Endodermal cell (in vitro differentiated cells): Measurements from ENCODE around the gene RPUSD4. TPM values are rescaled to one million over a fixed set of nuclear protein-coding genes. Genes with fewer than 3 reads are reported as not detected.

Source experiments
- DNase-seq: peaks from one replicate; pipeline ENCODE4 v3.0.0-alpha.2; 2017
- H3K27ac ChIP-seq: 2 replicates; pipeline ENCODE4 v1.5.1; 2013; ENCODE audit warnings: mild to moderate bottlenecking, low read depth, low read length, moderate library complexity
- H3K27me3 ChIP-seq: 2 replicates; pipeline ENCODE4 v1.6.1; 2013; ENCODE audit warnings: mild to moderate bottlenecking, low read length, moderate library complexity; ENCODE audit not compliant: insufficient read depth, control insufficient read depth, poor library complexity, severe bottlenecking
- H3K36me3 ChIP-seq: 2 replicates; pipeline ENCODE4 v1.7.0; 2013; ENCODE audit warnings: mild to moderate bottlenecking, low read length, moderate library complexity; ENCODE audit not compliant: control insufficient read depth, insufficient read depth
- H3K4me1 ChIP-seq: one replicate; pipeline ENCODE4 v1.7.0; 2013; ENCODE audit warnings: low read length; ENCODE audit not compliant: control insufficient read depth, insufficient read depth
- H3K4me3 ChIP-seq: 2 replicates; pipeline ENCODE4 v1.5.1; 2013; ENCODE audit warnings: mild to moderate bottlenecking, low read length, moderate library complexity
- H3K9ac ChIP-seq: 2 replicates; pipeline ENCODE4 v1.6.1; 2013; ENCODE audit warnings: mild to moderate bottlenecking, low read length, moderate library complexity; ENCODE audit not compliant: poor library complexity, severe bottlenecking; ENCODE audit errors: extremely low read depth
- H3K9me3 ChIP-seq: 2 replicates; pipeline ENCODE4 v1.6.1; 2013; ENCODE audit warnings: mild to moderate bottlenecking, low read length, moderate library complexity; ENCODE audit not compliant: control insufficient read depth
- H3K27ac Mint-ChIP-seq: 2 replicates; pipeline ENCODE4 v1.8.0; 2020; ENCODE audit warnings: mixed read lengths
- H3K27me3 Mint-ChIP-seq: 2 replicates; pipeline ENCODE4 v1.8.0; 2021; ENCODE audit warnings: mild to moderate bottlenecking, mixed read lengths; ENCODE audit not compliant: insufficient read depth
- H3K36me3 Mint-ChIP-seq: 2 replicates; pipeline ENCODE4 v1.8.0; 2020; ENCODE audit warnings: low read depth, mixed read lengths
- H3K4me1 Mint-ChIP-seq: 2 replicates; pipeline ENCODE4 v1.8.0; 2020; ENCODE audit warnings: mixed read lengths
- H3K4me3 Mint-ChIP-seq: 2 replicates; pipeline ENCODE4 v1.8.0; 2020; ENCODE audit warnings: mild to moderate bottlenecking, moderate library complexity, mixed read lengths
- H3K9me3 Mint-ChIP-seq: 2 replicates; pipeline ENCODE4 v1.8.0; 2020; ENCODE audit warnings: mild to moderate bottlenecking, mixed read lengths
- whole genome bisulfite sequencing, 2 experiments: methylation state at CpG; one replicate each; pipeline versions ENCODE4 v1.1.5 to v1.1.7; 2013; ENCODE audit warnings: missing lambda C conversion rate in 2 of 2, mixed read lengths in 1 of 2; ENCODE audit not compliant: insufficient coverage in 1 of 2, insufficient read length in 1 of 2; 5-methylcytosine and 5-hydroxymethylcytosine counted together
- total RNA-seq, 2 donors: library from RNA; stranded (reverse); fragmentation: NEBNext Ultra II Directional in 1 of 2; extraction: Animal tissue kit (Norgen Biotek cat#: 25700) in 1 of 2; gene quantifications; 2 replicates in 1 of 2; 3 replicates in 1 of 2; pipeline ENCODE4 v1.2.1, GENCODE V29; 2021
- TF ChIP-seq, protein P1 (sequence below): fragments of 200-600 bp; sonication (generic); conservative IDR thresholded peaks from 2 replicates; pipeline ENCODE4 v1.5.0; 2021; ENCODE audit warnings: antibody characterized with exemption, mild to moderate bottlenecking

The RPUSD4 gene
- total RNA-seq, 2 donors from 2014 or later, result 36.8 to 37.7 TPM

DNA sequence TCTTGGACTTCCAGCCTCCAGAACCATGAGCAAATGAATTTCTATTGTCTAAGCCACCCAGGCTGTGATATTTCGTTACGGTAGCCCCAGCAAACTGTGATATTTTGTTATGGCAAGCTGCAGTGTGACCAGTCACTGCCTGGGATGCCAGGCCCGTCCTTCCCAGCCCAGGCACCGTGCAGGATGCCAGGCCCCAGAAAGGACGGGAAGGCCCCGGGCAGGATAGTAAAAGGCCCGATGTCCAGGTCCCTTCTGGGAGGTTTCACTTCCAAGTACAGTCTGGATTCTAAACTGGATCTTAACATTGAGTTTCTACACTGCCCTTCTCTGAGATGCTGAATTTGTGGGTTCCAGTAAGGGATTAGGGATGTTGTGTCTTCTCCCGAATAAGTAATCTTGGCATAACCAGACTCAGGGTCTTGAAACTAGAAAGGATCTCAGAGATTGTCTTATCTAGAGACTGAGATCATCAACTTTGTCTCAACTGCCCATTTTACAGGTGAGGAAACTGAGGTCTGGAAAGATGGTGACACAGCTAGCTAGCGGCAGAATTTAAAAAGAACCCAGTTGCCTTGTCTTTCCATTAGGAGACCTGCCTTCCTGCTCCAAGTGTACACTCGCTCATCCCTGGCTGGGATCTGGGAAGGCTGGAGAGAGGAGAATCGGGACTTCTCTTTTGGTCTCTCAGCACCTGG, 19.9 kb downstream of the RPUSD4 start:
- Mint-ChIP-seq H3K36me3 (peaks cover 44% of the 10 kb centered on the region), H3K4me3 (no peak overlapping the region), H3K9me3 (peaks cover 9% of the 10 kb centered on the region), H3K27ac (no peak overlapping the region), H3K4me1 (no peaks in the 10 kb centered on the region), H3K27me3 (no peaks in the 10 kb centered on the region)
- H3K36me3 ChIP-seq, result peaks cover 39% of the 10 kb centered on the region
- H3K4me1 ChIP-seq, result no peaks in the 10 kb centered on the region
- H3K27me3 ChIP-seq, result no peaks in the 10 kb centered on the region
- no peak overlapping the region for H3K27ac ChIP-seq
- no peaks in the 10 kb centered on the region for H3K9me3 ChIP-seq
- WGBS, 2 experiments, result 83 to 86% methylated on average over 6 to 11 of the region's 11 CpGs
- no peak overlapping the region for H3K4me3 ChIP-seq
- DNase-seq, result no peak
- no peak overlapping the region for H3K9ac ChIP-seq
- TF ChIP-seq, protein P1, sequence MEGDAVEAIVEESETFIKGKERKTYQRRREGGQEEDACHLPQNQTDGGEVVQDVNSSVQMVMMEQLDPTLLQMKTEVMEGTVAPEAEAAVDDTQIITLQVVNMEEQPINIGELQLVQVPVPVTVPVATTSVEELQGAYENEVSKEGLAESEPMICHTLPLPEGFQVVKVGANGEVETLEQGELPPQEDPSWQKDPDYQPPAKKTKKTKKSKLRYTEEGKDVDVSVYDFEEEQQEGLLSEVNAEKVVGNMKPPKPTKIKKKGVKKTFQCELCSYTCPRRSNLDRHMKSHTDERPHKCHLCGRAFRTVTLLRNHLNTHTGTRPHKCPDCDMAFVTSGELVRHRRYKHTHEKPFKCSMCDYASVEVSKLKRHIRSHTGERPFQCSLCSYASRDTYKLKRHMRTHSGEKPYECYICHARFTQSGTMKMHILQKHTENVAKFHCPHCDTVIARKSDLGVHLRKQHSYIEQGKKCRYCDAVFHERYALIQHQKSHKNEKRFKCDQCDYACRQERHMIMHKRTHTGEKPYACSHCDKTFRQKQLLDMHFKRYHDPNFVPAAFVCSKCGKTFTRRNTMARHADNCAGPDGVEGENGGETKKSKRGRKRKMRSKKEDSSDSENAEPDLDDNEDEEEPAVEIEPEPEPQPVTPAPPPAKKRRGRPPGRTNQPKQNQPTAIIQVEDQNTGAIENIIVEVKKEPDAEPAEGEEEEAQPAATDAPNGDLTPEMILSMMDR, result no peak

- no peak overlapping the region for H3K27ac Mint-ChIP-seq
Measured at GRCh38 chr11:126190792-126191191, 20.7 kb downstream of the RPUSD4 start.

DNA sequence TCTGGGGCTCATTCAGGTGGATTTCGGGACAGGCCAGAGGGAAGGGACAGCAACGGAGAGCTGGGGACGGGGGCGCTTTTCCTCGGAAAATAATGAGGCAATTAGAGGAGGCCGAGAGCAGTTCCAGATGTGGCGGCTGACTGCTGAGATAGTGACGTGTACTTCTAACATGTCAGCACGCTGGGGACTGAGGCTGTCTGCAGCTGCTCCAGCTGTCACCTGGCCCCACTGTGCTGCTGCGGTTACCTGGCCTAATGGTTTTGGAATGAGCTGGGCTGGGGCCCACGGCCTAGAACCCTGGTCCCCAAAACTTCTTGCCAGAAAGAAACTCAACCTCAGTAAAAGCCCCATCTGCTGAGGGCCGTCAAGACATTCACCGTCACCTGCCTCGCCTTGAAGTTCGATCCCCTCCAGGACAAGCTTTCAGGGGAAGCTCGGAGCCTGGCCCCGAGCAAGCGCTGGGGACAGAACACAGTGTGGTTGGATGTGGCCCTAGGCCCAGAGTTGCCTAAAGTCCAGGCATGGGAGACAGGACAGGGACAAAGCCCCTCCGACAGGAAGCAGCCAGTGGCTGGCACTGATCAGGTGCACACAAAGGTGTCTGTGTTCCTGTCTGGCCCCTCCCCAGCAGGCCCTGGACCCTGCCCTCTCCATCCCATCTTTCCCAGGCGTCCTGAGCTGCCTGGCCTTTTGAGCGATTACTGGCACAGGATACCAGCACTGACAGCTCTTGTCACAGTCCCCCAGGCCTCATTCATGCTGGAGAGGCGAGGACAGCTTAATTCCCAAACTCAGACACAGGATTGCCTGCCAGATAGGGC, 22.1 kb downstream of the RPUSD4 start:
- no peak overlapping the region for H3K4me3 ChIP-seq
- 86 to 87% methylated on average over 14 to 22 of the region's 22 CpGs for WGBS, 2 experiments

More at GRCh38 chr11:126190792-126191191, 20.7 kb downstream of the RPUSD4 start:
- H3K4me1 ChIP-seq, result no peaks in the 10 kb centered on the region
- WGBS, 2 experiments, result 93 to 100% methylated on average over 6 to 14 of the region's 14 CpGs
- no peak overlapping the region for H3K27ac ChIP-seq
- no peak overlapping the region for H3K9ac ChIP-seq
- no peaks in the 10 kb centered on the region for H3K27me3 Mint-ChIP-seq
- H3K4me3 Mint-ChIP-seq, result no peak overlapping the region
- H3K27me3 ChIP-seq, result no peaks in the 10 kb centered on the region
- H3K4me3 ChIP-seq, result no peak overlapping the region
- TF ChIP-seq, protein P1, result no peak
- H3K36me3 ChIP-seq, result peaks cover 36% of the 10 kb centered on the region
- no peaks in the 10 kb centered on the region for H3K4me1 Mint-ChIP-seq
- peaks cover 38% of the 10 kb centered on the region for H3K36me3 Mint-ChIP-seq
- no peaks in the 10 kb centered on the region for H3K9me3 ChIP-seq
- DNase-seq, result no peak
- H3K9me3 Mint-ChIP-seq, result peaks cover 3% of the 10 kb centered on the region

More for the DNA sequence above, 22.1 kb downstream of the RPUSD4 start:
- H3K9me3 Mint-ChIP-seq, result no peaks in the 10 kb centered on the region
- no peak for DNase-seq
- H3K4me3 Mint-ChIP-seq, result no peak overlapping the region
- no peak overlapping the region for H3K9ac ChIP-seq
- H3K4me1 ChIP-seq, result no peaks in the 10 kb centered on the region
- H3K27me3 ChIP-seq, result no peaks in the 10 kb centered on the region
- H3K27ac Mint-ChIP-seq, result no peak overlapping the region
- H3K4me1 Mint-ChIP-seq, result no peaks in the 10 kb centered on the region
- peaks cover 32% of the 10 kb centered on the region for H3K36me3 ChIP-seq
- no peak overlapping the region for H3K27ac ChIP-seq
- H3K9me3 ChIP-seq, result no peaks in the 10 kb centered on the region
- H3K36me3 Mint-ChIP-seq, result peaks cover 28% of the 10 kb centered on the region
- no peaks in the 10 kb centered on the region for H3K27me3 Mint-ChIP-seq
- TF ChIP-seq, protein P1, result no peak
